ENCODE measurements around the gene ITGB5.
"Not testable (repeated sequence)": the region's sequence is repeated elsewhere in the genome, so short reads cannot be mapped to it uniquely, and the experiment has no call there.

Gene ITGB5

DNA sequence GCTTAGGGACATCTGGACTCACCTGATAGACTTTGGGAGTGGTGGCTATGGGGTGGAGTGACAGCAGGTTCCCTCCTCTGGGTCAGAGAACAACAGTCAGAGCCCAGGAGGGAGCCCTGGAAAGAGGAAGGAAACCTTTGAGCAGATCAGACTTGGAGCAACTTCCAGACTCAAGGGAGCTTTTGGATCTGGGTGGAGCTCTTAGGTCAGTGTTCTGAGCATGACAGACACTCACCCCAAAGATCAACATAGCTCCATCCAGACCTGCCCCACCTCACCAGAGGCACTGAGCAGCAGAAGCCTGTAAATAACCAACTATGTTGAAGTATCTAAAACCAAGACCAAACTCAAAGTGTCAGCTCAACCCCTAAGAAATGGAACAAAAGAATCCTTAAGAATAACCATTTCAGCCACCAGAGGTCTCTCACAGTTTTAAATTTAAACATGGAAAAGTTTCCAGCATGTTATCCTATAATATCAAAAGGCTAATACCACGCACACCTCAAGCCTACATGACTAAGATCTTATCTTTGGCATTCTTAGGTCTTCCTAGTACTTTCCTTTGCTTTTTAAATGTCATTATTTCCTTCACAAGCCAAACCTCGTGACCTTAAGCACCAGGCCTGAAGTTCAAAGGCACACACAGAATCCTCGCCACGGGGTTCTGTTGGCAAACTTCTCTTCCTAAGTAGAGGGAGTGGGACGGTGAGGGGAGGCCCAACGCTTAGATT, 100.5 kb downstream of the ITGB5 start:
- peak in 1 of 2 experiments; percentile 20 for DNase-seq

GRCh38 chr3:124785973-124786372, 101.2 kb downstream of the ITGB5 start:
- DNase-seq: no peak

DNA sequence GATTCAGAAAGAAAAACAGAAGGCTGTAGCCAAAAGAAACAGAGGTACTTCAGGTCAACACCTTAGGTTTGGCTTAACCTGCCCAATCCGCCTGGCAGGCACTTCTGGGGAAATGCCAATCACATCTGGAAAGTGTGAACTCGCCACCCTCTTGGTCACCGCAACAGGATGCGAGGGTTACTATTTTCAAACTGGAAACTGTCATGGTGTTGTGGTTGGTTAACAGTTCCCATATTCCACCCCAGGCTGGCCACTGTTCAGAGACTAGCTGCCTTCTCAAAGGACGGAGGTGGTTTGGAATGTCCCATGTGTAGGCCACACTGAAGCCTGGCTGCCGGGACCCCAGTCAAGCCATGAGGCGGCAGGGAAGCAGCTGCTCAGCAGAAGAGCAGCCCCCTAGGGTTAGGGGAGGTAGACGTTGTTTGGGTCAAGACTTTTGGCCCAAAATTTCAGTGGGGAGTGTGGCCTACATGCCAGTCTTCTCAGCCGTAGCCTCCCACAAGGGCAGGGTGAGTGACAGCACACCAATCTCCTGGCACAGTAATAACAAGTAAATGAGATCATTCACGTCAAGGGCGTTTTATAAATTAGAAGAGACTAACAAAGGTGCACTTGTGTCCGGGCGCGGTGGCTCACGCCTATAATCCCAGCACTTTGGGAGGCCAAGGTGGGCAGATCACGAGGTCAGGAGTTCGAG, 102.3 kb downstream of the ITGB5 start:
- DNase-seq: no peak

DNA sequence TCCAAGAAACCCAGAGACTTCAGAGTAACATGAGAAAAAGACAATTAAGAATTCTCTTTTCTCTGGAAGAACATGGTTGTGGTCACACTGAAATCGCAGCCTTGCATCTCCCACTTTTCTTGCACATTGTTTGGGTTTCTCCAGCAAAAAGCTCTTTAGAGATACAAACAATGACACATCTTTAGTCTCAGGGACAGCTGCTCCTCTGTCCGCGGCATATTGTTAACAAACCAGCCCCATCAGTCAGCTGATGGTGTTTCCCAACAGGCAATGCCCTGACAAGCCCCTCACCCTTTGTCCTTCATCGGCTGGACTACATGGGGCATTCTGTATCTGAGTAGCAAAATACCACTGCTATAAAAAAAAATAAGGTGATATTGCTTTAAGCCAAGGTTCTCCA, 103.5 kb downstream of the ITGB5 start:
- DNase-seq: no peak

DNA sequence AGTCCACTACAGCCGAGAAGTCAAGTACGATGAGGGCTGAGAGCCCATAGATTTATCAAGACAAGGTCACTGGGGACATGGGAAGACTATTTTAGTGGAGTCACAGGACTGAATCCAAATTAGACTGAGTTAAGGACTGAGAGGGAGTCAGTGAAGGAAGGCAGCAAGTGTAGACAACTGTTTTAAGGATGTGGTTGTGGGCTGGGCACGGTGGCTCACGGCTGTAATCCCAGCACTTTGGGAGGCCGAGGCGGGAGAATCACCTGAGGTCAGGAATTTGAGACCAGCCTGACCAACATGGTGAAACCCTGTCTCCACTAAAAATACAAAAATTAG, 104.8 kb downstream of the ITGB5 start:
- not testable (repeated sequence) for DNase-seq

DNA sequence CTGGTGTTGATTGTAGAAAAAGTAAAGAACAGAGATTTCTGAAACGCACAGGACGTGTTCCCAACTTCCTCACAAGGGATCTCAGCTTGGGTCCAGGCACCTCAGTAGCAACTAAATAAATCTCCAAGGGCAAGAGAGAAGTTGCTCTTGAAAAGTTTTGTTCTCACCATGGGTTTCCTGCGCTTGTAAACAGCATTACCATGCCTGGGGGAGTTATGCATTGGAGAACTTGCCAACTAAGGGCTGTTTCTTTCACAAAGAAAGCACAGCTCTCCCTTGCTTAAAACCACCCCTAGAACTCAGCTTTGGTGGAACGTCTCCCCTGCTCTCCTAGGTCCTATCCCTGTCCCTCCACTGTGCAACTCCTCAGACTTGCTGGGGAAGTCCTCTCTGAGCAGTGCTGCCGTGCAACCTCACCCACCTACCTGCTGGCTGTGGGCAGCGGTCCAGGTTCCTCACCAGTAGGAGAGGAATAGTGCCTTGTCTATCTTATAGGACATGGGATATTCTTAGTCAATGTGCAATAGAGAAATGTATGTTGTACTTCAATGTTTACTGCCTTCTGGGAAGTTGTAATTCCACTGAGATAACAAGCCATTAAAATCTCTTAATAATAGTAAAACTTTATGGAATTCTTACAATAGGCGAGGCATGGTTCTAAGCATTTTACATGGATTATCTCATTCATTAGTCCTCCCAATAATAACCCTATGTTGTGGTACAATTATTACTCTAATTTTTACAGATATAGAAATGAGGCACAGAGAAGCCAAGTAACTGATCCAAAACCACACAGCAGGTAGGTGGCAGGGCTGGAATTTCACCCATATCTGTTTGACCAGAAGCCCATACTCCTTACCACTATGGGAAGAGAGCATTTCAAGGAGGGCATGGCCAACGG, 105.4 kb downstream of the ITGB5 start:
- no peak for DNase-seq

GRCh38 chr3:124780761-124781475, 106.2 kb downstream of the ITGB5 start:
- no peak for DNase-seq

- no peak for DNase-seq
Measured at GRCh38 chr3:124780356-124780755, 106.8 kb downstream of the ITGB5 start.

GRCh38 chr3:124779751-124780191, 107.4 kb downstream of the ITGB5 start:
- DNase-seq: no peak

DNA sequence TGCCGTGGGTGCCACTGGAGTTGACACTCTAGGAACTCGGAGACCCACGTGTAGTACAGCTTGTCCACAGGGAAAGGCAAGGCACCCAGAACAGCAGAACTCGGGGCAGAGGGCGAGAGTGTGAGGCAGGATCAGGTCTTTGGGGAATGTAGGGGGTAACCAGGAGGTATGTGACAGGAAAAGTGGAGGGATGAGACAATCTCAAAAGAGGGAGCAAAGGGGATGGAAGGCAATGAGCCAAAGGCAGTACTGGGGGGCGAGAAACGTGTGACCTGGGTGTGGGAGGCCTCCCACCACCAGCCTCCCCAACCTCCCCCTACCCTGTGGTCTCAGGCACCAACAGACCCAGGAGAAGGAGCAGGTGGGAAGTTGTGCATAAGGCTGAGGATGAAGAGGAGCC, 108.0 kb downstream of the ITGB5 start:
- no peak for DNase-seq

- no peak for DNase-seq
Measured at GRCh38 chr3:124777762-124778470, 109.2 kb downstream of the ITGB5 start.

DNA sequence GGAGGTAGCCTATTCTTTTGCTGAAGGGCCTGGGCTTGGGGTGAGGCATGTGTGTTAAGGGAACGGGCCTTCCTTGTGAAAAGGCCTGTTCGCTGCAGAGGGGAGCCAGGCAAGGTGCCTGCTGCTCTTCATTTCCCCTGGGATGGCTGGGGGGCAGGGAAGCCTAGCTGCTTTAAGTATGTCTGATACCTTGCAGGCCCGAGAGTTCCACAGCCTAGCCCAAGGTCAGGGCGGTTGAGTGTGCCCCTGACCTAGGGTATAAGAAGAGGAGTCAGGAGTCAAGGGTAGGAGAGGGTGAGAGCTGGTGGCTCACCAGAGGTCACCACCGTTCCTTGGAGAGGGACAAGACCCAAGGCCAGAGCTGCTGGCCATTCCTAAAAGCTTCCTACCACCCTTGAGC, 110.3 kb downstream of the ITGB5 start:
- no peak for DNase-seq

GRCh38 chr3:124775877-124776276, 111.3 kb downstream of the ITGB5 start:
- DNase-seq: no peak

- DNase-seq: no peak
Measured at GRCh38 chr3:124774841-124775402, 112.2 kb downstream of the ITGB5 start.

DNA sequence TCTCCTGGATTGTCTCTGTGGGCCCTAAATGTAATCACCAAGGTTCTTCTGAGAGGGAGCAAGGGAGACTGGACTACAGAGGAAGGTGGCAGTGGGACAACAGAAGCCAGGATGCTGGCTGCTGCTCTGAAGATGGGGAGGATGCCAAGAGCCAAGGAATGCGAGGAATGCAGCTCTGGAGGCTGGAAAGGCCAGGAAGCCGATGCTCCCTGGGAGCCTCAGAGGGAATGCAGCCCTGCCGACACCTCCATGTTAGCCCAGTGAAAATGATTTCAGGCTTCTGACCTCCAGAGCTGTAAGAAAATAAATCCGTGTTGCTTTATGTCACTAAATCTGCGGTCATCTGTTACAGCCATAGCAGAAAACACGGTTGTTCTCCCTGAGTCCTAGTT, 112.8 kb downstream of the ITGB5 start:
- DNase-seq: no peak

GRCh38 chr3:124773351-124774326, 113.5 kb downstream of the ITGB5 start:
- no peak for DNase-seq

- DNase-seq: peak in 1 of 2 experiments; percentile 18
Measured at GRCh38 chr3:124772081-124772831, 114.9 kb downstream of the ITGB5 start.

- DNase-seq: no peak
Measured at GRCh38 chr3:124771083-124771445, 116.1 kb downstream of the ITGB5 start.

DNA sequence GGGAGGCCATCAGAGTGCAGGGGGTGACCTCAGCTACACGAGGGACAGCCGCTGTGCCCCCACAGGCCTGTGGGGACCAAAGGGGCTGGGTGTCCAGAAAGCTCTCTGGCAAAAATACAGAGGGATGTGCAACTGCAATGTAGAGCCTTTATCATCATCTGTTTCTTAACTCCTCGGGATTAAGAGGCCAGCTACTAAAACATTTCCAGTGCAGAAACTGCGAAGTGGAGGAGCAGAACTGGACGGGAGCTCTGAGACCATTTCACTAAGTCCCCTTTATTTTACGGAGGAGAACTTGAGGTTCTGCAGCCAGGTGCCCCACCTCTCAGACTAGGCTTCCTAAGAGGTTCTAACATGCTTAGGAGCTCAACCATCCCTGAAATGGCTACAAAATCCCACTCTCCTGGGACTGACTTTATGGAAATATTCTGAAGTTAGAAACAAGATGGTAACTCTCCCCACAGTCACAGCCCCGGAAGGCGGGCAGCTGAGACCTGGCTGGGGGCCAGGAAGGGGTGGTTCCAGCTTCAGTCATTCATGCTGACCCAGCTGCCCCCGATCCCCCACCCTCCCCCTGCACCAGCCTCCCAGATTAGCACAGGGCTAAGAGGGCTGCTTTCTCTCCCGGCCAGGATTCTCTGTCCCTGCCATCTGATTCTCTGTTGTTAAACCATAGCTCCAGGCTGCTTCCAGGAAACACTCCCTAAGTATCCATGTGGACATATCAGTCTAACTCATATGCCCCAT, 116.7 kb downstream of the ITGB5 start:
- peak in 1 of 2 experiments; percentile 33 for DNase-seq

Measured in NCI-H526 (cell line).